HepG2 (cell line): Measurements from ENCODE around the gene TNFRSF11A. TPM values are rescaled to one million over a fixed set of nuclear protein-coding genes. Genes with fewer than 3 reads are reported as not detected.

ENCODE experiments used
- EP300 ChIP-seq, 3 experiments: sonication (generic) in 1 of 3; formaldehyde crosslinking in 1 of 3; IDR thresholded peaks; 2 replicates each; pipeline versions ENCODE4 v1.5.1 to v1.6.1; 2011 to 2020; ENCODE audit warnings: low read depth in 2 of 3, low read length in 2 of 3, borderline replicate concordance in 1 of 3, improper control_type of control experiment in 1 of 3, mild to moderate bottlenecking in 1 of 3, missing genetic modification reagents in 1 of 3, moderate library complexity in 1 of 3
- FOXM1 ChIP-seq: sonication (generic); formaldehyde crosslinking; IDR thresholded peaks from 2 replicates; pipeline ENCODE4 v1.5.0; 2020; ENCODE audit warnings: missing genetic modification reagents
- HOXA5 ChIP-seq: sonication (generic); formaldehyde crosslinking; IDR thresholded peaks from 2 replicates; pipeline ENCODE4 v1.4.0; 2020; ENCODE audit warnings: missing genetic modification reagents
- ZBTB3 ChIP-seq: sonication (generic); formaldehyde crosslinking; IDR thresholded peaks from 2 replicates; pipeline ENCODE4 v1.4.0; 2020; ENCODE audit warnings: low read depth, mild to moderate bottlenecking, moderate library complexity, missing genetic modification reagents, borderline replicate concordance
- ZBTB38 ChIP-seq: sonication (generic); formaldehyde crosslinking; IDR thresholded peaks from 2 replicates; pipeline ENCODE4 v1.5.1; 2020; ENCODE audit warnings: mild to moderate bottlenecking, missing genetic modification reagents
- ZFP1 ChIP-seq: IDR thresholded peaks from 2 replicates; pipeline ENCODE4 v1.6.1; 2016
- ZFY ChIP-seq: sonication (generic); formaldehyde crosslinking; IDR thresholded peaks from 2 replicates; pipeline ENCODE4 v1.4.0; 2020; ENCODE audit warnings: missing genetic modification reagents
- ZNF703 ChIP-seq: sonication (generic); formaldehyde crosslinking; IDR thresholded peaks from 2 replicates; pipeline ENCODE4 v1.5.1; 2020; ENCODE audit warnings: missing genetic modification reagents, mild to moderate bottlenecking, moderate library complexity, borderline replicate concordance
- ZNF766 ChIP-seq: sonication (generic); formaldehyde crosslinking; IDR thresholded peaks from 2 replicates; pipeline ENCODE4 v1.5.0; 2020; ENCODE audit warnings: missing genetic modification reagents, borderline replicate concordance
- polyA plus RNA-seq, 8 experiments: library from polyadenylated mRNA; depleted of rRNA in 3 of 8; stranded (reverse) in 7 of 8; unstranded in 1 of 8; fragments of >200 nt; fragmentation: Illumina TruSeq in 4 of 8; extraction: Trizol in 4 of 8; gene quantifications; 2 replicates each; pipeline versions ENCODE4 v1.2.1 to v1.2.3, GENCODE V29; 2011 to 2016; ENCODE audit warnings: low read depth in 4 of 8, missing spikeins in 1 of 8, mixed read lengths in 1 of 8; ENCODE audit not compliant: insufficient read depth in 1 of 8
- total RNA-seq, 5 experiments: library from RNA; depleted of rRNA; stranded (reverse); fragments of >200 nt; fragmentation: Illumina TruSeq; extraction: Trizol; gene quantifications; 2 replicates each; pipeline ENCODE4 v1.2.3, GENCODE V29; 2016; ENCODE audit warnings: low read depth in 1 of 5
- TF ChIP-seq, protein P1 (sequence below): sonication (generic); formaldehyde crosslinking; IDR thresholded peaks from 2 replicates; pipeline ENCODE4 v1.9.0; 2021; ENCODE audit warnings: missing genetic modification reagents, borderline replicate concordance
- TF ChIP-seq, protein P2 (sequence below): sonication (generic); formaldehyde crosslinking; IDR thresholded peaks from 2 replicates; pipeline ENCODE4 v1.4.0; 2020; ENCODE audit warnings: missing genetic modification reagents, borderline replicate concordance
- TF ChIP-seq, protein P3 (sequence below): sonication (generic); formaldehyde crosslinking; IDR thresholded peaks from 2 replicates; pipeline ENCODE4 v1.9.0; 2022; ENCODE audit warnings: low read depth, missing genetic modification reagents
- TF ChIP-seq, protein P4 (sequence below): sonication (generic); formaldehyde crosslinking; IDR thresholded peaks from 2 replicates; pipeline ENCODE4 v1.5.0; 2020; ENCODE audit warnings: mild to moderate bottlenecking, missing genetic modification reagents
- TF ChIP-seq, protein P5 (sequence below): sonication (generic); formaldehyde crosslinking; IDR thresholded peaks from 2 replicates; pipeline ENCODE4 v1.8.0; 2022; ENCODE audit warnings: missing genetic modification reagents, low read depth, mild to moderate bottlenecking, borderline replicate concordance
- TF ChIP-seq, protein P6 (sequence below): sonication (generic); formaldehyde crosslinking; IDR thresholded peaks from 2 replicates; pipeline ENCODE4 v1.8.0; 2022; ENCODE audit warnings: mild to moderate bottlenecking, missing genetic modification reagents, moderate library complexity

Gene TNFRSF11A
- total and polyA plus RNA-seq, 2 of the 13 experiments (the other 11 are each of a cell fraction or from before 2014, with no cell fraction given), result 4.6 to 6.4 TPM

DNA sequence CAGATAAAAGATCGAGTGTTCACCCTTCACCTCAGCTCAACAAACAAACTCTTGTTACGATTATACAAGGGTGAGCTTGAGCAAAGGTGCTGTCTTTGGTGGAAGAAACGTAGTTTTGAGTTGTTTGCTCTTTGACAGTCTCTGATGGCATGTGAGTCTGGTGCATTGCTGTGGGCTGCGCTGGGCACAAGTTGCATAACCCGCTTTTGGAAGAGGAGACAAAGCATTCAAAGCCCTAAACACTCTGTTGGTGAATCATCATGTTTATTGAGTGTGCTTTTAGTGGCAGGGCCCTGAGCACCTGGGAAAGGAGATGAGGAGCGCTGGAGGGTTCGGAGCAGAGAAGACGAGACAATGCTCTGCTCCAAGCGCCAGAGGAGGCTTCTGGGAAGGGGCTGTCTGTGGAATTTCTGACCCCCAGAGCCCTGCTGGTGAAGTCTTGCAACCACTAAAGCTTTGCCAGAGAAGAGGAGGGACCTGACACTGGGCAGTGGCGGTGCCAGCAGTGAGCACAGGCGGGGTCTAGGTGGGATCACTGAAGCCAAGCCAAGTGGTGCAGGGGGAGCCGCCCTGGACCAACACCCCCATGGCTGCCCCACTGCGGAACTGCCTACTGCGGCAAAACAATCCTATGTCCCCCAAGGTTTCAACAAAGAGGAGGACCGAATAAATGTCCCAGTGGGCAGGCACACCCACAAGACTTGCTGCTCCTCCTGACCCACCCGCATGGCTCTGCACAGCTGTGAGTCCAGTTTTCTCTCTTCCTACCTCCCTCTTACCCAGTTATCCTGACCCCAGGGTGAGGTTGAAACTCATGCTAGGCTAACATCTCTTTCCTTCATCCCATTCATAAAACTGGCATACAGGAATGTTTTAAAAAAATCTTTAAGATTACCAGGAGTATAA is 64.0 kb downstream of the TNFRSF11A start (continued):
- TF ChIP-seq, protein P1, sequence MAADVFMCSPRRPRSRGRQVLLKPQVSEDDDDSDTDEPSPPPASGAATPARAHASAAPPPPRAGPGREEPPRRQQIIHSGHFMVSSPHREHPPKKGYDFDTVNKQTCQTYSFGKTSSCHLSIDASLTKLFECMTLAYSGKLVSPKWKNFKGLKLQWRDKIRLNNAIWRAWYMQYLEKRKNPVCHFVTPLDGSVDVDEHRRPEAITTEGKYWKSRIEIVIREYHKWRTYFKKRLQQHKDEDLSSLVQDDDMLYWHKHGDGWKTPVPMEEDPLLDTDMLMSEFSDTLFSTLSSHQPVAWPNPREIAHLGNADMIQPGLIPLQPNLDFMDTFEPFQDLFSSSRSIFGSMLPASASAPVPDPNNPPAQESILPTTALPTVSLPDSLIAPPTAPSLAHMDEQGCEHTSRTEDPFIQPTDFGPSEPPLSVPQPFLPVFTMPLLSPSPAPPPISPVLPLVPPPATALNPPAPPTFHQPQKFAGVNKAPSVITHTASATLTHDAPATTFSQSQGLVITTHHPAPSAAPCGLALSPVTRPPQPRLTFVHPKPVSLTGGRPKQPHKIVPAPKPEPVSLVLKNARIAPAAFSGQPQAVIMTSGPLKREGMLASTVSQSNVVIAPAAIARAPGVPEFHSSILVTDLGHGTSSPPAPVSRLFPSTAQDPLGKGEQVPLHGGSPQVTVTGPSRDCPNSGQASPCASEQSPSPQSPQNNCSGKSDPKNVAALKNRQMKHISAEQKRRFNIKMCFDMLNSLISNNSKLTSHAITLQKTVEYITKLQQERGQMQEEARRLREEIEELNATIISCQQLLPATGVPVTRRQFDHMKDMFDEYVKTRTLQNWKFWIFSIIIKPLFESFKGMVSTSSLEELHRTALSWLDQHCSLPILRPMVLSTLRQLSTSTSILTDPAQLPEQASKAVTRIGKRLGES (CRISPR knock-in tag), result no peak
- TF ChIP-seq ZBTB3 (CRISPR knock-in tag), result no peak
- TF ChIP-seq, protein P2, sequence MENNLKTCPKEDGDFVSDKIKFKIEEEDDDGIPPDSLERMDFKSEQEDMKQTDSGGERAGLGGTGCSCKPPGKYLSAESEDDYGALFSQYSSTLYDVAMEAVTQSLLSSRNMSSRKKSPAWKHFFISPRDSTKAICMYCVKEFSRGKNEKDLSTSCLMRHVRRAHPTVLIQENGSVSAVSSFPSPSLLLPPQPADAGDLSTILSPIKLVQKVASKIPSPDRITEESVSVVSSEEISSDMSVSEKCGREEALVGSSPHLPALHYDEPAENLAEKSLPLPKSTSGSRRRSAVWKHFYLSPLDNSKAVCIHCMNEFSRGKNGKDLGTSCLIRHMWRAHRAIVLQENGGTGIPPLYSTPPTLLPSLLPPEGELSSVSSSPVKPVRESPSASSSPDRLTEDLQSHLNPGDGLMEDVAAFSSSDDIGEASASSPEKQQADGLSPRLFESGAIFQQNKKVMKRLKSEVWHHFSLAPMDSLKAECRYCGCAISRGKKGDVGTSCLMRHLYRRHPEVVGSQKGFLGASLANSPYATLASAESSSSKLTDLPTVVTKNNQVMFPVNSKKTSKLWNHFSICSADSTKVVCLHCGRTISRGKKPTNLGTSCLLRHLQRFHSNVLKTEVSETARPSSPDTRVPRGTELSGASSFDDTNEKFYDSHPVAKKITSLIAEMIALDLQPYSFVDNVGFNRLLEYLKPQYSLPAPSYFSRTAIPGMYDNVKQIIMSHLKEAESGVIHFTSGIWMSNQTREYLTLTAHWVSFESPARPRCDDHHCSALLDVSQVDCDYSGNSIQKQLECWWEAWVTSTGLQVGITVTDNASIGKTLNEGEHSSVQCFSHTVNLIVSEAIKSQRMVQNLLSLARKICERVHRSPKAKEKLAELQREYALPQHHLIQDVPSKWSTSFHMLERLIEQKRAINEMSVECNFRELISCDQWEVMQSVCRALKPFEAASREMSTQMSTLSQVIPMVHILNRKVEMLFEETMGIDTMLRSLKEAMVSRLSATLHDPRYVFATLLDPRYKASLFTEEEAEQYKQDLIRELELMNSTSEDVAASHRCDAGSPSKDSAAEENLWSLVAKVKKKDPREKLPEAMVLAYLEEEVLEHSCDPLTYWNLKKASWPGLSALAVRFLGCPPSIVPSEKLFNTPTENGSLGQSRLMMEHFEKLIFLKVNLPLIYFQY (CRISPR knock-in tag), result no peak
- TF ChIP-seq, protein P3, sequence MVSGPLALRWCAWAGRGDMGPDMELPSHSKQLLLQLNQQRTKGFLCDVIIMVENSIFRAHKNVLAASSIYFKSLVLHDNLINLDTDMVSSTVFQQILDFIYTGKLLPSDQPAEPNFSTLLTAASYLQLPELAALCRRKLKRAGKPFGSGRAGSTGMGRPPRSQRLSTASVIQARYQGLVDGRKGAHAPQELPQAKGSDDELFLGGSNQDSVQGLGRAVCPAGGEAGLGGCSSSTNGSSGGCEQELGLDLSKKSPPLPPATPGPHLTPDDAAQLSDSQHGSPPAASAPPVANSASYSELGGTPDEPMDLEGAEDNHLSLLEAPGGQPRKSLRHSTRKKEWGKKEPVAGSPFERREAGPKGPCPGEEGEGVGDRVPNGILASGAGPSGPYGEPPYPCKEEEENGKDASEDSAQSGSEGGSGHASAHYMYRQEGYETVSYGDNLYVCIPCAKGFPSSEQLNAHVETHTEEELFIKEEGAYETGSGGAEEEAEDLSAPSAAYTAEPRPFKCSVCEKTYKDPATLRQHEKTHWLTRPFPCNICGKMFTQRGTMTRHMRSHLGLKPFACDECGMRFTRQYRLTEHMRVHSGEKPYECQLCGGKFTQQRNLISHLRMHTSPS (CRISPR knock-in tag), result peak; percentile 81; the same call in 1 of the 2 replicates
- TF ChIP-seq, protein P4, sequence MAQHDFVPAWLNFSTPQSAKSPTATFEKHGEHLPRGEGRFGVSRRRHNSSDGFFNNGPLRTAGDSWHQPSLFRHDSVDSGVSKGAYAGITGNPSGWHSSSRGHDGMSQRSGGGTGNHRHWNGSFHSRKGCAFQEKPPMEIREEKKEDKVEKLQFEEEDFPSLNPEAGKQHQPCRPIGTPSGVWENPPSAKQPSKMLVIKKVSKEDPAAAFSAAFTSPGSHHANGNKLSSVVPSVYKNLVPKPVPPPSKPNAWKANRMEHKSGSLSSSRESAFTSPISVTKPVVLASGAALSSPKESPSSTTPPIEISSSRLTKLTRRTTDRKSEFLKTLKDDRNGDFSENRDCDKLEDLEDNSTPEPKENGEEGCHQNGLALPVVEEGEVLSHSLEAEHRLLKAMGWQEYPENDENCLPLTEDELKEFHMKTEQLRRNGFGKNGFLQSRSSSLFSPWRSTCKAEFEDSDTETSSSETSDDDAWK (CRISPR knock-in tag), result no peak
- TF ChIP-seq, protein P5, sequence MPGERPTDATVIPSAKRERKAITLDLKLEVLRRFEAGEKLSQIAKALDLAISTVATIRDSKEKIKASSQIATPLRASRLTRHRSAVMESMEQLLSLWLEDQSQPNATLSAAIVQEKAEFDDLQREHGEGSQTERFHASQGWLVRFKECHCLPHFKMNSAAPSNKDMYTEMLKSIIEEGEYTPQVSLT (CRISPR knock-in tag), result no peak
- no peak for TF ChIP-seq ZBTB38 (CRISPR knock-in tag)
- TF ChIP-seq HOXA5 (CRISPR knock-in tag), result no peak
- TF ChIP-seq ZFP1 (CRISPR knock-in tag), result no peak
- TF ChIP-seq EP300 (IDR thresholded peaks at IDR 0.05; ENCODE audit: low read depth in 2 of 2, low read length in 2 of 2), result no peak; a peak in 1 of 4 replicates
- no peak for TF ChIP-seq EP300 (CRISPR knock-in tag; IDR thresholded peaks at IDR 0.05; ENCODE audit: borderline replicate concordance)
- TF ChIP-seq, protein P6, sequence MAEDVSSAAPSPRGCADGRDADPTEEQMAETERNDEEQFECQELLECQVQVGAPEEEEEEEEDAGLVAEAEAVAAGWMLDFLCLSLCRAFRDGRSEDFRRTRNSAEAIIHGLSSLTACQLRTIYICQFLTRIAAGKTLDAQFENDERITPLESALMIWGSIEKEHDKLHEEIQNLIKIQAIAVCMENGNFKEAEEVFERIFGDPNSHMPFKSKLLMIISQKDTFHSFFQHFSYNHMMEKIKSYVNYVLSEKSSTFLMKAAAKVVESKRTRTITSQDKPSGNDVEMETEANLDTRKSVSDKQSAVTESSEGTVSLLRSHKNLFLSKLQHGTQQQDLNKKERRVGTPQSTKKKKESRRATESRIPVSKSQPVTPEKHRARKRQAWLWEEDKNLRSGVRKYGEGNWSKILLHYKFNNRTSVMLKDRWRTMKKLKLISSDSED (CRISPR knock-in tag), result no peak
- no peak for TF ChIP-seq ZNF703 (CRISPR knock-in tag)
- TF ChIP-seq FOXM1 (CRISPR knock-in tag), result no peak
- no peak for TF ChIP-seq ZNF766 (CRISPR knock-in tag)
- no peak for TF ChIP-seq ZFY
